Psoas muscle (tissue), 8 donors: ENCODE results near the gene SLIT3. TPM values are rescaled to one million over a fixed set of nuclear protein-coding genes. Genes with fewer than 3 reads are reported as not detected.

Source experiments
- ATAC-seq, 4 donors: fragments of 200-7000 bp; cut with Tn5 transposase; one replicate each; pipeline ENCODE4 v1.9.1; 2020; ENCODE audit warnings: moderate library complexity in 3 of 4, mild to moderate bottlenecking in 2 of 4
- DNase-seq, 2 donors: peaks; one replicate each; pipeline ENCODE4 v3.0.0-alpha.2; 2020
- H3K27ac ChIP-seq: fragments of 200-600 bp; one replicate; pipeline ENCODE4 v1.8.0; 2022
- H3K27me3 ChIP-seq, 3 donors: fragments of 200-600 bp in 1 of 3; one replicate each; pipeline versions ENCODE4 v1.6.1 to v1.8.0; 2013 to 2022; ENCODE audit warnings: low read length in 2 of 3, mild to moderate bottlenecking in 2 of 3, moderate library complexity in 1 of 3; ENCODE audit not compliant: insufficient read depth in 3 of 3
- H3K36me3 ChIP-seq, 2 donors: fragments of 200-600 bp in 1 of 2; one replicate each; pipeline versions ENCODE4 v1.6.1 to v1.8.0; 2013 to 2022; ENCODE audit warnings: low read depth in 1 of 2, mild to moderate bottlenecking in 1 of 2, moderate library complexity in 1 of 2; ENCODE audit not compliant: insufficient read depth in 1 of 2
- H3K4me1 ChIP-seq: fragments of 200-600 bp; one replicate; pipeline ENCODE4 v1.8.0; 2022
- H3K4me3 ChIP-seq: fragments of 200-600 bp; one replicate; pipeline ENCODE4 v1.8.0; 2022; ENCODE audit warnings: mild to moderate bottlenecking
- H3K9me3 ChIP-seq: fragments of 200-600 bp; one replicate; pipeline ENCODE4 v1.8.0; 2022
- WGBS, 3 donors: extraction: QIAGEN DNeasy Blood & Tissue Kit; methylation state at CpG; one replicate each; pipeline versions ENCODE4 v1.1.6 to v1.1.7; 2013; 5-methylcytosine and 5-hydroxymethylcytosine counted together
- intact Hi-C, 2 donors: fragments of 100-400 bp; cut with DNase I; formaldehyde crosslinking; loops; one replicate each; pipeline versions ENCODE4 v1.11.0 to v1.14.2; 2022
- polyA plus RNA-seq, 3 donors: library from polyadenylated mRNA; stranded (reverse); fragments of 200-250 nt; gene quantifications; one replicate each; pipeline ENCODE4 v1.2.3, GENCODE V29; 2013
- total RNA-seq, 4 donors: library from RNA; stranded (reverse); fragmentation: NEBNext Ultra II Directional in 2 of 4; extraction: Animal tissue kit (Norgen Biotek cat#: 25700) in 2 of 4; gene quantifications; one replicate each; pipeline versions ENCODE4 v1.2.1 to v1.2.4, GENCODE V29; 2021 to 2023
- TF ChIP-seq, protein P1 (sequence below): fragments of 200-600 bp; IDR thresholded peaks from one replicate; pipeline ENCODE4 v1.8.0; 2022; ENCODE audit warnings: antibody characterized with exemption
- donor health status: healthy with polysubstance abuse.
- donor health status: DM: no; HTN: no; CAD: no; lungs with moderate emphysema.
- donor health status: Bipolar disorder and iron deficiency.
- donor health status: healthy.
- donor health status: DM: yes; HTN: yes; CAD: no.
- donor health status: DM: no; HTN: no; CAD: no.
- donor health status: DM: no; HTN: no; CAD: no.
- donor health status: DM: yes; HTN: yes; CAD: no.

SLIT3 gene
- total and polyA plus RNA-seq, 7 donors = 0.81 to 5.9 (median 2.1) TPM

DNA sequence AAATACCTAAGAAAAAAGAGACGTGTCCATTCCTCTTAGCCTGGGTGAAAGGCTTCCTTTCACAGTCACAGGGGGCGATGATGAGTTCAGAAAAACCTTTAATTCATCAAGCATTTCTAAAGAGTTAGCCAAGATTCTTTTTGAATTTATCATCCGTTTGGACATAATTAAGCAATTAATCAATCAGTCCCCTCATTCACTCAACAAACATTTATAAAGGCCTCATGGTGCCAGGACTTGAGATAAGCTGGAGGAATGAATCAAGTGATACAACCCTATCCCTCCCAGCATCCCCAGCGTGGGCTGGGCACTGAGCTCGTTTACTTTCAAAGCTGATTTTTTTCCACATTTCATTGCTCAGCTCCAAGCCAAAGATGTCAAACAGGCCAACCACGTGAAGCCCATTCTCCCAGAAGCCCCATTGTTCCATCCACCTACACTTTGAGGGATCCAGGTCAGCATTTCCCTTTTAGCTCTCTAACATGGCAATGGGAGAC is 140.5 kb downstream of the SLIT3 start:
- Histone ChIP-seq H3K27ac (peak overlapping the region; percentile 36), H3K36me3 (no peaks in the 10 kb centered on the region), H3K4me3 (no peak overlapping the region), H3K27me3 (no peaks in the 10 kb centered on the region), H3K4me1 (no peaks in the 10 kb centered on the region), H3K9me3 (peaks cover 17% of the 10 kb centered on the region)
- WGBS, 3 donors = 54 to 64% (median 59%) methylated on average over 6 of the region's 6 CpGs
- ATAC-seq (no peak), DNase-seq (no peak)
- intact Hi-C loops = no loop called here
- TF ChIP-seq, protein P1, sequence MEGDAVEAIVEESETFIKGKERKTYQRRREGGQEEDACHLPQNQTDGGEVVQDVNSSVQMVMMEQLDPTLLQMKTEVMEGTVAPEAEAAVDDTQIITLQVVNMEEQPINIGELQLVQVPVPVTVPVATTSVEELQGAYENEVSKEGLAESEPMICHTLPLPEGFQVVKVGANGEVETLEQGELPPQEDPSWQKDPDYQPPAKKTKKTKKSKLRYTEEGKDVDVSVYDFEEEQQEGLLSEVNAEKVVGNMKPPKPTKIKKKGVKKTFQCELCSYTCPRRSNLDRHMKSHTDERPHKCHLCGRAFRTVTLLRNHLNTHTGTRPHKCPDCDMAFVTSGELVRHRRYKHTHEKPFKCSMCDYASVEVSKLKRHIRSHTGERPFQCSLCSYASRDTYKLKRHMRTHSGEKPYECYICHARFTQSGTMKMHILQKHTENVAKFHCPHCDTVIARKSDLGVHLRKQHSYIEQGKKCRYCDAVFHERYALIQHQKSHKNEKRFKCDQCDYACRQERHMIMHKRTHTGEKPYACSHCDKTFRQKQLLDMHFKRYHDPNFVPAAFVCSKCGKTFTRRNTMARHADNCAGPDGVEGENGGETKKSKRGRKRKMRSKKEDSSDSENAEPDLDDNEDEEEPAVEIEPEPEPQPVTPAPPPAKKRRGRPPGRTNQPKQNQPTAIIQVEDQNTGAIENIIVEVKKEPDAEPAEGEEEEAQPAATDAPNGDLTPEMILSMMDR = no peak

DNA sequence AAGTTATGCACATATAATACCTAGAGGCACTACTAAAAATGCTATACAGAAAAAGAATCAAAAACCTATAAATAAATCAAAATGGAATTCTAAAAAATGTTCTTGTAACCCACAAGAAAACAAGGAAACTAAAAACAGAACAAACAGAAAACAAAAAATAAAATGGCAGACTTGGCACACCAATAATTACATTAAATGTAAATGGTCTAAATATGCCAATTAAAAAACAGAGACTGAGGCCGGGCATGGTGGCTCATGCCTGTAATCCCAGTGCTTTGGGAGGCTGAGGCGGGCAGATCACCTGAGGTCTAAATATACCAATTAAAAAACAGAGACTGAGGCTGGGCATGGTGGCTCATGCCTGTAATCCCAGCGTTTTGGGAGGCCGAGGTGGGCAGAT is 142.2 kb downstream of the SLIT3 start:
- Histone ChIP-seq H3K9me3 (peaks cover 17% of the 10 kb centered on the region), H3K27ac (no peak overlapping the region), H3K4me1 (no peaks in the 10 kb centered on the region), H3K4me3 (no peak overlapping the region), H3K36me3 (no peaks in the 10 kb centered on the region), H3K27me3 (no peaks in the 10 kb centered on the region)
- DNase-seq (no peak), ATAC-seq (no peak)
- intact Hi-C loops = no loop called here
- TF ChIP-seq, protein P1 = no peak
- 94 to 99% (median 96%) methylated on average over 4 of the region's 4 CpGs for WGBS, 3 donors

DNA sequence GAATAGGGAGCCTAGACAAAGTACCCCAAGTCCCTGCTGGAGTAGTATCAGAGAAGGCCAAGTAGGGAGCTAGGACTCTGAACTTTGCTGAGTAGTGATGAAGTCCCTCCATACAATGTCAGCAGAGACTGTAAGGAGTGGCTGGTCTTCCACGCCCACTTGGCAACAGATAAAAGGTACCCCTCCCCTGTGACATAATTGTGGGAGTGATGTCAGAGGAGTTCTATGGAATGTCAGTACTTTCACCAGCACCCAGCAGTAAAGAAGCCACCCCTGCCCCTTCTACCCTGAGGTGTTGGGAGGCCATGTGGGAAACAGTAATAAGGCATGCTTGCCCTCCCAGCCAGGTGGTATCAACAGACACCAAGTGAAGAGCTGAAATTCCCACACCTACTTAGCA is 143.9 kb downstream of the SLIT3 start:
- ATAC-seq (no peak), DNase-seq (no peak)
- no peaks in the 10 kb centered on the region for H3K4me1 ChIP-seq
- TF ChIP-seq, protein P1 = no peak
- intact Hi-C loops = no loop called here
- peaks cover 17% of the 10 kb centered on the region for H3K9me3 ChIP-seq
- no peaks in the 10 kb centered on the region for H3K36me3 ChIP-seq
- WGBS, 3 donors = 79 to 94% (median 87%) methylated on average over 1 of the region's 1 CpG
- no peak overlapping the region for H3K27ac ChIP-seq
- H3K4me3 ChIP-seq = no peak overlapping the region
- H3K27me3 ChIP-seq = no peaks in the 10 kb centered on the region

DNA sequence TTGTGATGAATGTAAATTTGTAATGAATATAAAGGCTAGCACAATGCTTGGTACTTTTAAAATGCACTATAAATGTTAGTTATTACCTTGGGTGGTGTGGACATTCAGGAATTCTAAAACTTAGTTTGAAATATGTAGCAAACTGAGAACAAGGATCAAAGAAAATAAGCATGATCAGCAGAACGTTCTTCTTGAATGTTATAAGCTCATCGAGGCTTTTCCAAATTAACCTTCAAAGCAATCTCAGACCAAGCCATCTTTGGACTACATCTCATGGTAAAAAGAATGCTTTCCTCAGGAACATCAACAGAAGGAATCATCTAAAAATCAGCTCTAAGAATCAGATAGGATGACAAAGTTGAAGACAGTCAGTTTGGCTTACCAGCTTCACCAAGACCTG is 146.3 kb downstream of the SLIT3 start:
- H3K27ac ChIP-seq = no peak overlapping the region
- intact Hi-C loops = no loop called here
- H3K4me1 ChIP-seq = no peaks in the 10 kb centered on the region
- DNase-seq (no peak), ATAC-seq (no peak)
- 75 to 76% (median 75%) methylated on average over 2 of the region's 2 CpGs for WGBS, 3 donors
- TF ChIP-seq, protein P1 = no peak
- peaks cover 17% of the 10 kb centered on the region for H3K9me3 ChIP-seq
- H3K4me3 ChIP-seq = no peak overlapping the region
- H3K36me3 ChIP-seq = no peaks in the 10 kb centered on the region
- no peaks in the 10 kb centered on the region for H3K27me3 ChIP-seq

DNA sequence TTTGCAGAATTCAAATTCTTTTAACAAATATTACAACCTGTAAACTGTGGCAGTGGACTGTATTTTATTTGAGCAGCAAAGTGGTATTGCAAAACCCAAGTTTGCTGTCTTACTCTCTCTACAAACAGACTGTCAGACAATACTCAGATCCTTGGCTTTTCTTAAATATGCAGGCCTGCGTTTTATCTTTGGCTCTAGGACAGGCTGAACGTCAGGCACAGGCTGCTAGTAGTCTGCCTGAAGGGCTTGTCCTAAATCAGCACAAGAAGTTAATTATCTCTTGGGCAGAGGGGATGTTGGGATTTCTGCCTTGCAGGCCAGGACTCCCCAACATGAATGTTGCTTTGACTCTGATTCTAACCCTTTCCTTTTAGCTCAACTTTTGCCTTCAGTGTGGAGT is 147.5 kb downstream of the SLIT3 start:
- H3K4me3 ChIP-seq = no peak overlapping the region
- 45 to 54% (median 48%) methylated on average over 2 of the region's 2 CpGs for WGBS, 3 donors
- H3K27ac ChIP-seq = no peak overlapping the region
- no peaks in the 10 kb centered on the region for H3K36me3 ChIP-seq
- no peak for DNase-seq
- TF ChIP-seq, protein P1 = no peak
- no peaks in the 10 kb centered on the region for H3K27me3 ChIP-seq
- intact Hi-C loops = no loop called here
- ATAC-seq = no peak
- H3K4me1 ChIP-seq = no peaks in the 10 kb centered on the region
- H3K9me3 ChIP-seq = peaks cover 8% of the 10 kb centered on the region
